ENCODE results near the gene KCNIP3. TPM values are rescaled to one million over a fixed set of nuclear protein-coding genes. Genes with fewer than 3 reads are reported as not detected.

KCNIP3 gene
- total RNA-seq, 1 donor from 2014 or later: 0.68 TPM

DNA sequence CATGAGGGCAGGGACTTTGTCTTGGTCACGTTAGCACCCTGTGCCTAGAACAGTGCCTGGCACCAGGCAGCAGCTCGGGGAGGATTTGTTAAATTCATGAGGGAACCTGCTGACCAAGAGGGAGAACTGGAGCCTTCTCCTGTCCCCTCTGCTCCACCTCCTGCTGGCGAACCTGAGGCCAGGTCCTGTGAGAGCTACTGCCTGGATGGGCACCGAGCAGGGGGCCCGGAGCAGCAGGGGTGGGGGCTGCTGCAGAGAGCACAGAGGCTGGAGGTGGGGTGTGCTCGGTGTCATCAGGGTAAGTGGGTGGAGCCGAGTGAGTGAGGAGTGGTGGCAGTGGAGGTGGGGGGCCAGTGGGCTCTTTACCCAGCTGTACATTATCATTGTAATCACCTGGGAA, 53.2 kb downstream of the KCNIP3 start:
- H4K20me1 ChIP-seq (ENCODE audit: insufficient read depth, low read length): no peaks in the 10 kb centered on the region
- peaks cover under 1% of the 10 kb centered on the region for H3K9me3 Mint-ChIP-seq (ENCODE audit: unreplicated experiment)
- H3K9me3 ChIP-seq (ENCODE audit: insufficient read depth, low read depth, low read length): no peaks in the 10 kb centered on the region
- no peak overlapping the region for H3K9ac ChIP-seq (ENCODE audit: low read length)
- H3K27me3 ChIP-seq (ENCODE audit: insufficient read depth, low read length): no peaks in the 10 kb centered on the region
- no peaks in the 10 kb centered on the region for H3K36me3 Mint-ChIP-seq (ENCODE audit: low read depth, unreplicated experiment)
- H3K27ac Mint-ChIP-seq (ENCODE audit: unreplicated experiment): no peak overlapping the region
- H3K4me1 Mint-ChIP-seq (ENCODE audit: low read depth, unreplicated experiment): no peaks in the 10 kb centered on the region
- H3K4me3 ChIP-seq (ENCODE audit: insufficient read depth, low read depth, low read length): no peak overlapping the region
- no peak for FAIRE-seq
- H2AFZ ChIP-seq (ENCODE audit: low read depth, low read length): no peak overlapping the region
- no peaks in the 10 kb centered on the region for H3K79me2 ChIP-seq (ENCODE audit: insufficient read depth, low read length)
- no peak overlapping the region for H3K4me2 ChIP-seq (ENCODE audit: low read length)
- TF ChIP-seq EZH2 (IDR thresholded peaks at IDR 0.05; ENCODE audit: insufficient read depth, low read length) (no peak), CTCF (IDR thresholded peaks at IDR 0.05; ENCODE audit: insufficient read depth, low read depth, low read length) (no peak)
- no peak overlapping the region for H3K4me3 Mint-ChIP-seq (ENCODE audit: unreplicated experiment)
- H3K36me3 ChIP-seq (ENCODE audit: insufficient read depth, low read length): no peaks in the 10 kb centered on the region
- peaks cover 64% of the 10 kb centered on the region for H3K27me3 Mint-ChIP-seq (ENCODE audit: low read depth, unreplicated experiment)
- DNase-seq (ENCODE audit: low read depth): no peak
- no peak overlapping the region for H3K27ac ChIP-seq (ENCODE audit: low read depth, low read length)
- H3K4me1 ChIP-seq (ENCODE audit: insufficient read depth, low read length): peaks cover 4% of the 10 kb centered on the region

DNA sequence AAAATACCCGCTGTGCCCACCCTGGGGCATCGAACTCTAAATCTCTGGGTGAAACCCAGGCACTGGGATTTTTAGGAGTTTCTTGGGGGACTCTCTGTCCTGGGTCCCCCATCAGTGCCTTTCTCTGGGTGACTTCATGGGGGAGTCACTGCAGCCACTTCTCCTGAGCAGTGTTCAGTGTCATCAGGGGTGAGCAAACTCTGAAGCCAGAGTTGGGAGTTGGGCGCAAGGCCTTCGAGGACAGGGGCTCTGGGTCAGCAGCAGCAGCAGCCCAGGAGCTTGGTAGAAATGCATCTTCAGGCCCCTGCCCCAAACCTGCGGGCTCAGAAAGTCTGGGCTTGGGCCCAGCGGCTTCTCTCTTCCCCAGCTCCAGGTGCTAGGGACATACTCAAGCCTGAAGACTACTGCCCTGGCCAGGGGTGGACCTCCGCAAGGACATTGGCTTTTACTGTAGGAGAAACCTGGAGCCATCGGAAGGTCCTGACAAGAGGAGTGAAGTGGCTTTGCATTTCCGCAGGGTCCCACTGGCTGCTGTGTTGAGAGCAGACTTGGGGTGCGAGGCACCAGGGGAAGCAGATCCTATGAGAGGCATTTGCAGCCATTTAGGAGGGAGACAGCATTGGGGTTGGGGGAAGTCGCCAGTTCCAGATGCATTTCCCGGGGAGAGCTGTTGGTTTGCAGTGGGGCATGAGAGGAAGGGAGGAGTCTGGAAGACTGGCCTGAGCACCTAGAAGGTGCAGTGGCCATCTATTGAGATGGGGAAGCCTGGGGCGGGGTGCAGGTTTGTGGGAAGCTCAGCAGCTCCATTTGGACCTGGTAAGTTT, 53.8 kb downstream of the KCNIP3 start:
- Histone ChIP-seq H3K4me2 (ENCODE audit: low read length) (no peak overlapping the region), H3K4me1 (ENCODE audit: insufficient read depth, low read length) (no peaks in the 10 kb centered on the region), H3K36me3 (ENCODE audit: insufficient read depth, low read length) (no peaks in the 10 kb centered on the region), H3K9ac (ENCODE audit: low read length) (no peak overlapping the region), H3K27ac (ENCODE audit: low read depth, low read length) (no peak overlapping the region), H3K27me3 (ENCODE audit: insufficient read depth, low read length) (no peaks in the 10 kb centered on the region), H3K79me2 (ENCODE audit: insufficient read depth, low read length) (no peaks in the 10 kb centered on the region), H4K20me1 (ENCODE audit: insufficient read depth, low read length) (no peaks in the 10 kb centered on the region), H3K4me3 (ENCODE audit: insufficient read depth, low read depth, low read length) (no peak overlapping the region), H2AFZ (ENCODE audit: low read depth, low read length) (no peak overlapping the region), H3K9me3 (ENCODE audit: insufficient read depth, low read depth, low read length) (no peaks in the 10 kb centered on the region)
- Mint-ChIP-seq H3K9me3 (ENCODE audit: unreplicated experiment) (peaks cover 7% of the 10 kb centered on the region), H3K4me1 (ENCODE audit: low read depth, unreplicated experiment) (no peaks in the 10 kb centered on the region), H3K27me3 (ENCODE audit: low read depth, unreplicated experiment) (peaks cover 65% of the 10 kb centered on the region), H3K36me3 (ENCODE audit: low read depth, unreplicated experiment) (no peaks in the 10 kb centered on the region), H3K27ac (ENCODE audit: unreplicated experiment) (no peak overlapping the region), H3K4me3 (ENCODE audit: unreplicated experiment) (no peak overlapping the region)
- no peak for TF ChIP-seq EZH2 (IDR thresholded peaks at IDR 0.05; ENCODE audit: insufficient read depth, low read length)
- no peak for TF ChIP-seq CTCF (IDR thresholded peaks at IDR 0.05; ENCODE audit: insufficient read depth, low read depth, low read length)
- DNase-seq (ENCODE audit: low read depth): no peak
- no peak for FAIRE-seq

DNA sequence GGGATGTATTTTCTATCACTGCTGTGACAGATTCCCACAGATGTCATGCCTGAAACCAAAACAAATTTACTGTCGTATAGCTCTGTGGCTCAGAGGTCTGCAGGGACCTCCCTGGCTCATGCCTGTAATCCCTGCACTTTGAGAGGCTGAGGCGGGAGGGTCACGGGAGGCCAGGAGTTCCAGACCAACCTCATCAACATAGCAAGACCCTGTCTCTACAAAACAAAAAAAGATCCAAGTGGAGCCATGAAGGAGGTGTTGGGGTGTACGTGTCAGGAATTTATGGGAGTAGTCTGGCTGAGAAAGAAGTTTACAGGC, 54.4 kb downstream of the KCNIP3 start:
- no peaks in the 10 kb centered on the region for H3K27me3 ChIP-seq (ENCODE audit: insufficient read depth, low read length)
- H3K4me3 Mint-ChIP-seq (ENCODE audit: unreplicated experiment): no peak overlapping the region
- no peaks in the 10 kb centered on the region for H3K36me3 Mint-ChIP-seq (ENCODE audit: low read depth, unreplicated experiment)
- no peak overlapping the region for H3K4me2 ChIP-seq (ENCODE audit: low read length)
- H3K4me3 ChIP-seq (ENCODE audit: insufficient read depth, low read depth, low read length): no peak overlapping the region
- no peaks in the 10 kb centered on the region for H4K20me1 ChIP-seq (ENCODE audit: insufficient read depth, low read length)
- peak overlapping the region; percentile 18 for H3K27ac Mint-ChIP-seq (ENCODE audit: unreplicated experiment)
- H3K27me3 Mint-ChIP-seq (ENCODE audit: low read depth, unreplicated experiment): peaks cover 65% of the 10 kb centered on the region
- no peak for TF ChIP-seq EZH2 (IDR thresholded peaks at IDR 0.05; ENCODE audit: insufficient read depth, low read length)
- TF ChIP-seq CTCF (IDR thresholded peaks at IDR 0.05; ENCODE audit: insufficient read depth, low read depth, low read length): no peak
- peaks cover 11% of the 10 kb centered on the region for H3K9me3 Mint-ChIP-seq (ENCODE audit: unreplicated experiment)
- no peak overlapping the region for H2AFZ ChIP-seq (ENCODE audit: low read depth, low read length)
- DNase-seq (ENCODE audit: low read depth) (no peak), FAIRE-seq (no peak)
- H3K9me3 ChIP-seq (ENCODE audit: insufficient read depth, low read depth, low read length): no peaks in the 10 kb centered on the region
- no peaks in the 10 kb centered on the region for H3K4me1 ChIP-seq (ENCODE audit: insufficient read depth, low read length)
- no peak overlapping the region for H3K9ac ChIP-seq (ENCODE audit: low read length)
- no peaks in the 10 kb centered on the region for H3K79me2 ChIP-seq (ENCODE audit: insufficient read depth, low read length)
- no peak overlapping the region for H3K27ac ChIP-seq (ENCODE audit: low read depth, low read length)
- H3K4me1 Mint-ChIP-seq (ENCODE audit: low read depth, unreplicated experiment): no peaks in the 10 kb centered on the region
- no peaks in the 10 kb centered on the region for H3K36me3 ChIP-seq (ENCODE audit: insufficient read depth, low read length)

Measured in astrocyte (in vitro differentiated cells and primary cell).